Osteoblast (primary cell): Measurements from ENCODE around the gene DAP. TPM values are rescaled to one million over a fixed set of nuclear protein-coding genes. Genes with fewer than 3 reads are reported as not detected.

Experiments
- DNase-seq: peaks from one replicate; pipeline ENCODE4 v3.0.0; 2011; ENCODE audit warnings: low spot score, mixed read lengths; ENCODE audit not compliant: insufficient read length; ENCODE audit errors: missing footprints
- H2AFZ ChIP-seq: 2 replicates; pipeline ENCODE4 v1.6.0; 2011; ENCODE audit warnings: mild to moderate bottlenecking, low read length
- H3K27ac ChIP-seq: 2 replicates; pipeline ENCODE4 v1.5.1; 2011; ENCODE audit warnings: mild to moderate bottlenecking, low read depth, low read length, moderate library complexity
- H3K27me3 ChIP-seq: 2 replicates; pipeline ENCODE4 v1.6.0; 2012; ENCODE audit warnings: mild to moderate bottlenecking, control low read depth, inconsistent platforms, low read length, moderate library complexity; ENCODE audit not compliant: insufficient read depth
- H3K36me3 ChIP-seq: 2 replicates; pipeline ENCODE4 v1.5.1; 2011; ENCODE audit warnings: mild to moderate bottlenecking, low read length, control low read depth, moderate library complexity; ENCODE audit not compliant: insufficient read depth
- H3K4me1 ChIP-seq: 2 replicates; pipeline ENCODE4 v1.5.1; 2011; ENCODE audit warnings: mild to moderate bottlenecking, low read length, control low read depth, moderate library complexity; ENCODE audit not compliant: insufficient read depth
- H3K4me2 ChIP-seq: 2 replicates; pipeline ENCODE4 v1.6.0; 2011; ENCODE audit warnings: mild to moderate bottlenecking, low read length; ENCODE audit not compliant: insufficient read depth
- H3K4me3 ChIP-seq: fragments of 200-600 bp; sonication (generic); 3 replicates; pipeline ENCODE4 v1.5.1; 2012; ENCODE audit warnings: mild to moderate bottlenecking, low read length, inconsistent platforms; ENCODE audit not compliant: insufficient read depth
- H3K79me2 ChIP-seq: 2 replicates; pipeline ENCODE4 v1.6.0; 2012; ENCODE audit warnings: mild to moderate bottlenecking, low read length, control low read depth, inconsistent platforms; ENCODE audit not compliant: insufficient read depth
- H3K9me3 ChIP-seq: 2 replicates; pipeline ENCODE4 v1.5.1; 2011; ENCODE audit warnings: low read depth, low read length, control low read depth
- H4K20me1 ChIP-seq: 2 replicates; pipeline ENCODE4 v1.6.0; 2012; ENCODE audit warnings: mild to moderate bottlenecking, low read length, control low read depth; ENCODE audit not compliant: insufficient read depth
- total RNA-seq: library from RNA; depleted of rRNA; stranded (reverse); fragments of >200 nt; gene quantifications from 2 replicates; pipeline ENCODE4 v1.2.3, GENCODE V29; 2012
- TF ChIP-seq, protein P1 (sequence below): IDR thresholded peaks from 2 replicates; pipeline ENCODE4 v1.5.1; 2011; ENCODE audit warnings: mild to moderate bottlenecking, low read depth, low read length, moderate library complexity; ENCODE audit errors: extremely low read depth

DAP gene
- total RNA-seq, 1 donor: 31.1 TPM

DNA sequence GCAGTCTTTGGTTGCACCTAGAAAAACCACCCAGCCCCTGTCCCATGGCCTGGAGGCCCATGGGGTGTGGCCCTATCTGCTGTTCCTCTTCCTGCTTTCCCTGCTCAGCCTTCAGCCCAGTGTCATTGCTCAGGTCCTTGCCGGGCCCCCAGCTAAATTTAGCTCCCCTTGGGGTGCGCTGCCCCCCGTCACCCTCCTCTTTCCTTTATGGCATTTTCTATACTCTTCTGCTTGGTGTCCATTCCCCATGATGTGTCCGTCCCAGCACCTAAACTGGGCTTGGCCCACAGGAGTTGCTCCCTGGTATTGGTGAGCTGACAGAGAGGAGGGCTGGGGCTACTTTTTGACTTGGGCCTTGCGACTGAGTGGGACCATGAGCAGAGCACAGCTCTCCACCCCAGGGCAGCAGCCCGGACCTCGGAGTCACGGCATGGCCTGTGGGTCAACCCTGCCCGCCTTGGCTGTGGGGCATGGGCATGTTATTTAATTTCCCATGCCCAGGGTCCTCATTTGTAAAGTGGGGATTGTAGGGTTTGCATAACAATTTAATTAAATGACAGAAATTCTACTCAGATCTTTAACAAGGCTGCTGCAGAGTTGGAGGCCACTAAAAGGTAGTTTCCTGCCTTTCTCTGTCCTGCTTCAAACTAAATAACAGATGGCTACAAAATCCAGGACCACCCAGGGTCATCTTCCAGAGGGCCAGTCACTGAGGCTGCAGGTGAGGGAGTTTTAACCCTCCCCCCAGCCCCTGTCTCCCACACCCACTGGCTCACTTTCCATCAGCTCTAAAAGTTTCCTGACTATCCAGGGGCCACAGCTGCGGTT lies 98.2 kb downstream of the DAP start:
- no peaks in the 10 kb centered on the region for H3K9me3 ChIP-seq
- no peaks in the 10 kb centered on the region for H3K79me2 ChIP-seq
- H3K4me2 ChIP-seq: no peak overlapping the region
- H4K20me1 ChIP-seq: no peaks in the 10 kb centered on the region
- H3K27me3 ChIP-seq: peaks cover 4% of the 10 kb centered on the region
- no peak overlapping the region for H2AFZ ChIP-seq
- H3K27ac ChIP-seq: no peak overlapping the region
- TF ChIP-seq, protein P1, sequence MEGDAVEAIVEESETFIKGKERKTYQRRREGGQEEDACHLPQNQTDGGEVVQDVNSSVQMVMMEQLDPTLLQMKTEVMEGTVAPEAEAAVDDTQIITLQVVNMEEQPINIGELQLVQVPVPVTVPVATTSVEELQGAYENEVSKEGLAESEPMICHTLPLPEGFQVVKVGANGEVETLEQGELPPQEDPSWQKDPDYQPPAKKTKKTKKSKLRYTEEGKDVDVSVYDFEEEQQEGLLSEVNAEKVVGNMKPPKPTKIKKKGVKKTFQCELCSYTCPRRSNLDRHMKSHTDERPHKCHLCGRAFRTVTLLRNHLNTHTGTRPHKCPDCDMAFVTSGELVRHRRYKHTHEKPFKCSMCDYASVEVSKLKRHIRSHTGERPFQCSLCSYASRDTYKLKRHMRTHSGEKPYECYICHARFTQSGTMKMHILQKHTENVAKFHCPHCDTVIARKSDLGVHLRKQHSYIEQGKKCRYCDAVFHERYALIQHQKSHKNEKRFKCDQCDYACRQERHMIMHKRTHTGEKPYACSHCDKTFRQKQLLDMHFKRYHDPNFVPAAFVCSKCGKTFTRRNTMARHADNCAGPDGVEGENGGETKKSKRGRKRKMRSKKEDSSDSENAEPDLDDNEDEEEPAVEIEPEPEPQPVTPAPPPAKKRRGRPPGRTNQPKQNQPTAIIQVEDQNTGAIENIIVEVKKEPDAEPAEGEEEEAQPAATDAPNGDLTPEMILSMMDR: no peak
- no peaks in the 10 kb centered on the region for H3K36me3 ChIP-seq
- DNase-seq: no peak
- no peak overlapping the region for H3K4me3 ChIP-seq
- no peaks in the 10 kb centered on the region for H3K4me1 ChIP-seq

DNA sequence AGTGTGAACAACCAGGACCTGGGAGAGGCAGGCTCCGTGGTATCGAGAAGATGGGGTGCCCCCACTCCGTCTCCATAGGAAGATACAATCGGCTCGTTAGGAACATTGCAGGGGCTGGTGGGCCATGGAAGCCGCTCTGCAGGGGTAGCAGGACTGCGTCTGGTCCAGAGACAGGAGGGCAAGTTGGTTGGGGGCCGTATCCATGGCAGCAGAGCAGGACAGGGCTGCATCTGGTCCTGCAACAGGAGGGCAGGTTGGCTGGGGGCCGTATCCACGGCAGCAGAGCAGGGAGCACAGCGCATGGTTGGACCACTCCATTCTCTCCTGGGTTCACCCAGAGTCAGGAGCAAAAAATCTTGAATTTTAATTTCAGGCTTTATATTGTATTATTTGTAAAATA lies 99.0 kb downstream of the DAP start:
- H4K20me1 ChIP-seq: no peaks in the 10 kb centered on the region
- no peaks in the 10 kb centered on the region for H3K36me3 ChIP-seq
- no peak overlapping the region for H3K4me3 ChIP-seq
- no peaks in the 10 kb centered on the region for H3K79me2 ChIP-seq
- H3K27me3 ChIP-seq: peaks cover 4% of the 10 kb centered on the region
- H3K4me1 ChIP-seq: no peaks in the 10 kb centered on the region
- H3K9me3 ChIP-seq: no peaks in the 10 kb centered on the region
- no peak for DNase-seq
- no peak overlapping the region for H3K27ac ChIP-seq
- no peak overlapping the region for H2AFZ ChIP-seq
- no peak overlapping the region for H3K4me2 ChIP-seq
- TF ChIP-seq, protein P1: no peak

- Histone ChIP-seq H3K36me3 (no peaks in the 10 kb centered on the region), H3K4me3 (no peak overlapping the region), H2AFZ (no peak overlapping the region), H3K4me2 (no peak overlapping the region), H3K79me2 (no peaks in the 10 kb centered on the region), H3K27ac (no peak overlapping the region), H3K4me1 (no peaks in the 10 kb centered on the region), H3K9me3 (no peaks in the 10 kb centered on the region), H3K27me3 (peaks cover 4% of the 10 kb centered on the region), H4K20me1 (no peaks in the 10 kb centered on the region)
- TF ChIP-seq, protein P1: no peak
- no peak for DNase-seq
Measured at GRCh38 chr5:10661401-10661800, 99.6 kb downstream of the DAP start.

- Histone ChIP-seq H3K9me3 (no peaks in the 10 kb centered on the region), H3K4me3 (no peak overlapping the region), H4K20me1 (no peaks in the 10 kb centered on the region), H3K4me1 (no peaks in the 10 kb centered on the region), H3K27ac (no peak overlapping the region), H2AFZ (no peak overlapping the region), H3K4me2 (no peak overlapping the region), H3K27me3 (peaks cover 4% of the 10 kb centered on the region), H3K79me2 (no peaks in the 10 kb centered on the region), H3K36me3 (no peaks in the 10 kb centered on the region)
- DNase-seq: no peak
- TF ChIP-seq, protein P1: no peak
Measured at GRCh38 chr5:10660720-10661387, 100.2 kb downstream of the DAP start.
